Hepatocyte (in vitro differentiated cells): ENCODE data around the gene GALNT5.

Source experiments
- EZH2 ChIP-seq: fragments of 200-600 bp; sonication (generic); IDR thresholded peaks from 2 replicates; pipeline ENCODE4 v1.6.1; 2016; ENCODE audit warnings: antibody characterized with exemption, mild to moderate bottlenecking, borderline replicate concordance
- EZH2phosphoT487 ChIP-seq: fragments of 200-600 bp; sonication (generic); IDR thresholded peaks from one replicate; pipeline ENCODE4 v1.6.1; 2018; ENCODE audit warnings: antibody characterized with exemption, mild to moderate bottlenecking, low read depth, moderate library complexity; ENCODE audit not compliant: unreplicated experiment, severe bottlenecking
- TF ChIP-seq, protein P1 (sequence below): fragments of 200-600 bp; sonication (generic); IDR thresholded peaks from 2 replicates; pipeline ENCODE4 v1.5.1; 2016; ENCODE audit warnings: antibody characterized with exemption, mild to moderate bottlenecking; ENCODE audit not compliant: poor library complexity

DNA sequence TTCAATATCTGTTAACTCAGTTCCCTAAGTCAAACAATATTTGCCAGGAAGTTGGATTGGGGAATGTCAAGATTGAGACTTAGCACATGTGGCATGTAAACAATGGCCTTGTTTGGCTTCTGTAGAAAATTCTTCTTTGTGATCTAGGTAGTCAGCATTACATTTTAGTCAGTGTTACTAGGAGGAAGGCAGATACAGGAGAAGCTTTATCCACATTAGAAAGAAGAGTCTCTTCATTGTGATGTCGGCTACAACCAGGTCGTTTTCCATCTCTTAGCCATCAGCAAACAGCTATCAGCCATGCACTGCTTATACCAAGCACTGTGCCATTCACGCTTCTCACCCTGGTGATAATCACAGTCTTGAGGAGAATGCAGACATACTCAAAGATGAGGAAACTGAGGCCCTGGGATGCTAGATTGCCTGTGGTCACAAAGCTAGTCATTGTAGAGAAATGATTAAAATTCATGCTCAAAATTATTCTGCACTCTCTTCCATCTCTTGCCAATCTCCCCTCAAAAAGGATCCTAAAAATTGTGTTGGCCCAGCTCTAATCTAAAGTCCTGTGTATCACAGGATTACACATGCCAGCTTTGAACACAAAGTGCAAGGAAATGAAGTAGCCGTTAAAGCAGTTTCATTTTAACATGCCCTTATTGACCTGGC lies 3.2 kb downstream of the GALNT5 start:
- TF ChIP-seq, protein P1, sequence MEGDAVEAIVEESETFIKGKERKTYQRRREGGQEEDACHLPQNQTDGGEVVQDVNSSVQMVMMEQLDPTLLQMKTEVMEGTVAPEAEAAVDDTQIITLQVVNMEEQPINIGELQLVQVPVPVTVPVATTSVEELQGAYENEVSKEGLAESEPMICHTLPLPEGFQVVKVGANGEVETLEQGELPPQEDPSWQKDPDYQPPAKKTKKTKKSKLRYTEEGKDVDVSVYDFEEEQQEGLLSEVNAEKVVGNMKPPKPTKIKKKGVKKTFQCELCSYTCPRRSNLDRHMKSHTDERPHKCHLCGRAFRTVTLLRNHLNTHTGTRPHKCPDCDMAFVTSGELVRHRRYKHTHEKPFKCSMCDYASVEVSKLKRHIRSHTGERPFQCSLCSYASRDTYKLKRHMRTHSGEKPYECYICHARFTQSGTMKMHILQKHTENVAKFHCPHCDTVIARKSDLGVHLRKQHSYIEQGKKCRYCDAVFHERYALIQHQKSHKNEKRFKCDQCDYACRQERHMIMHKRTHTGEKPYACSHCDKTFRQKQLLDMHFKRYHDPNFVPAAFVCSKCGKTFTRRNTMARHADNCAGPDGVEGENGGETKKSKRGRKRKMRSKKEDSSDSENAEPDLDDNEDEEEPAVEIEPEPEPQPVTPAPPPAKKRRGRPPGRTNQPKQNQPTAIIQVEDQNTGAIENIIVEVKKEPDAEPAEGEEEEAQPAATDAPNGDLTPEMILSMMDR, result no peak
- no peak for TF ChIP-seq EZH2
- no peak for TF ChIP-seq EZH2phosphoT487
